GM19397 (cell line): Measurements from ENCODE around the gene ZNF276.
"Not testable (repeated sequence)": the region's sequence is repeated elsewhere in the genome, so short reads cannot be mapped to it uniquely, and the experiment has no call there.

ENCODE experiments used
- ATAC-seq: cut with Tn5 transposase; IDR thresholded peaks from one replicate; pipeline ENCODE4 v1.9.1; 2021; ENCODE audit warnings: mild to moderate bottlenecking, moderate library complexity; ENCODE audit not compliant: unreplicated experiment

ZNF276 gene

GRCh38 chr16:89733792-89734191 is 12.5 kb downstream of the ZNF276 start:
- ATAC-seq: no peak

GRCh38 chr16:89736554-89736953 is 15.2 kb downstream of the ZNF276 start:
- ATAC-seq: no peak

- ATAC-seq: no peak
These were observed 16.2 kb downstream of the ZNF276 start for GRCh38 chr16:89737341-89738071.

- ATAC-seq: no peak
These were observed 16.7 kb downstream of the ZNF276 start for GRCh38 chr16:89738072-89738377.

GRCh38 chr16:89738538-89739317 is 17.4 kb downstream of the ZNF276 start:
- ATAC-seq: no peak

- no peak for ATAC-seq
These were observed 18.0 kb downstream of the ZNF276 start for GRCh38 chr16:89739383-89739782.

- ATAC-seq: no peak
These were observed 20.1 kb downstream of the ZNF276 start for GRCh38 chr16:89741342-89742014.

- no peak for ATAC-seq
These were observed 21.6 kb downstream of the ZNF276 start for GRCh38 chr16:89742948-89743347.

- ATAC-seq: no peak
These were observed 23.5 kb downstream of the ZNF276 start for GRCh38 chr16:89744813-89745212.

- no peak for ATAC-seq
These were observed 24.7 kb downstream of the ZNF276 start for GRCh38 chr16:89746043-89746442.

GRCh38 chr16:89748076-89748475 is 26.7 kb downstream of the ZNF276 start:
- no peak for ATAC-seq

GRCh38 chr16:89748921-89749320 is 27.6 kb downstream of the ZNF276 start:
- no peak for ATAC-seq

- no peak for ATAC-seq
These were observed 28.3 kb downstream of the ZNF276 start for GRCh38 chr16:89749637-89750036.

GRCh38 chr16:89759746-89760340 is 38.5 kb downstream of the ZNF276 start:
- no peak for ATAC-seq

- ATAC-seq: no peak
These were observed 40.1 kb downstream of the ZNF276 start for GRCh38 chr16:89761304-89761922.

GRCh38 chr16:89764711-89765201 is 43.4 kb downstream of the ZNF276 start:
- ATAC-seq: peak; percentile 85

- ATAC-seq: peak; percentile 9
These were observed 44.0 kb downstream of the ZNF276 start for GRCh38 chr16:89765292-89765830.

- no peak for ATAC-seq
These were observed 49.0 kb downstream of the ZNF276 start for GRCh38 chr16:89770367-89770766.

- no peak for ATAC-seq
These were observed 53.9 kb downstream of the ZNF276 start for GRCh38 chr16:89775223-89775622.

GRCh38 chr16:89778211-89778610 is 56.9 kb downstream of the ZNF276 start:
- not testable (repeated sequence) for ATAC-seq
